K562 (cell line): ENCODE results near the gene MTX3. TPM values are rescaled to one million over a fixed set of nuclear protein-coding genes. Genes with fewer than 3 reads are reported as not detected.

Source experiments
- ATAC-seq: fragments of 200-7000 bp; cut with Tn5 transposase; 3 replicates; pipeline ENCODE4 v1.9.1; 2020; ENCODE audit warnings: moderate library complexity
- BruUV-seq: library from RNA; stranded (reverse); fragments of 400-500 nt; replicated peaks from 2 replicates; lab custom pipeline; 2021; lab: Mats Ljungman, UMichigan
- CTCF ChIA-PET: fragments of 300-600 bp; formaldehyde crosslinking; extraction: SDS; loops from one replicate; lab custom pipeline; 2021; ENCODE audit warnings: low intra/inter-chr PET ratio; lab: Yijun Ruan, JAX
- POLR2A ChIA-PET: fragments of 300-600, 350-650 bp; sonication (Branson Sonifier 250); formaldehyde crosslinking; extraction: SDS; loops from one replicate; lab custom pipeline; 2021; ENCODE audit warnings: antibody characterized with exemption, inconsistent platforms; lab: Yijun Ruan, JAX
- DNase-seq, 4 experiments: peaks; one replicate each; pipeline versions ENCODE4 v3.0.0 to v3.0.0-alpha.2; 2011 to 2018; ENCODE audit warnings: low spot score in 3 of 4, mixed read lengths in 3 of 4; ENCODE audit errors: extremely low read depth in 1 of 4
- FAIRE-seq: peaks from 2 replicates; lab custom pipeline; 2011; peaks lifted over from hg19 to GRCh38; lab: Jason Lieb, UNC
- H2AFZ ChIP-seq: 2 replicates; pipeline ENCODE4 v1.6.0; 2011; ENCODE audit warnings: low read depth, low read length, control low read depth, inconsistent platforms
- H3K27ac ChIP-seq: fragments of 200-600 bp; 3 replicates; pipeline ENCODE4 v1.8.0; 2011; ENCODE audit warnings: low read depth, mild to moderate bottlenecking, control low read depth, inconsistent platforms, low read length, moderate library complexity, mixed read lengths; ENCODE audit errors: extremely low read depth
- H3K27me3 ChIP-seq, 2 experiments: fragments of 300-600 bp in 1 of 2; 2 replicates in 1 of 2; 3 replicates in 1 of 2; pipeline versions ENCODE4 v1.6.0 to v1.8.0; 2011; ENCODE audit warnings: inconsistent platforms in 2 of 2, low read length in 2 of 2, mild to moderate bottlenecking in 1 of 2, mixed read lengths in 1 of 2, moderate library complexity in 1 of 2; ENCODE audit not compliant: control insufficient read depth in 2 of 2, insufficient read depth in 2 of 2
- H3K36me3 ChIP-seq: fragments of 300-600 bp; 3 replicates; pipeline ENCODE4 v1.8.0; 2011; ENCODE audit warnings: mild to moderate bottlenecking, low read length, inconsistent platforms; ENCODE audit not compliant: control insufficient read depth, insufficient read depth
- H3K4me1 ChIP-seq, 2 experiments: fragments of 200-600 bp in 1 of 2; replicated peaks in 1 of 2; 2 replicates in 1 of 2; 3 replicates in 1 of 2; pipeline versions ENCODE4 v1.5.1 to v1.8.0; 2011; ENCODE audit warnings: inconsistent platforms in 2 of 2, low read length in 2 of 2, mild to moderate bottlenecking in 1 of 2, mixed read lengths in 1 of 2, moderate library complexity in 1 of 2; ENCODE audit not compliant: control insufficient read depth in 2 of 2, insufficient read depth in 2 of 2
- H3K4me2 ChIP-seq: 2 replicates; pipeline ENCODE4 v1.6.1; 2011; ENCODE audit warnings: low read length, control low read depth, inconsistent platforms, mixed read lengths; ENCODE audit not compliant: insufficient read depth
- H3K4me3 ChIP-seq: fragments of 200-600 bp; sonication (generic), shearing (Covaris generic); 2 replicates; pipeline ENCODE4 v1.5.1; 2016; ENCODE audit warnings: control low read depth, inconsistent platforms
- H3K79me2 ChIP-seq: fragments of 200-600 bp; 3 replicates; pipeline ENCODE4 v1.8.0; 2011; ENCODE audit warnings: low read length, inconsistent platforms; ENCODE audit not compliant: control insufficient read depth, insufficient read depth
- H3K9ac ChIP-seq, 2 experiments: 2 replicates each; pipeline versions ENCODE4 v1.6.0 to v1.6.1; 2011; ENCODE audit warnings: low read depth in 2 of 2, low read length in 2 of 2, control low read depth in 1 of 2, inconsistent platforms in 1 of 2, mild to moderate bottlenecking in 1 of 2, mixed read lengths in 1 of 2; ENCODE audit not compliant: insufficient read depth in 1 of 2
- H3K9me1 ChIP-seq: one replicate; pipeline ENCODE4 v1.6.0; 2011; ENCODE audit warnings: inconsistent platforms, mild to moderate bottlenecking, low read length, moderate library complexity; ENCODE audit not compliant: control insufficient read depth, insufficient read depth
- H3K9me3 ChIP-seq: replicated peaks from 2 replicates; pipeline ENCODE4 v1.5.1; 2011; ENCODE audit warnings: low read depth, low read length, inconsistent platforms; ENCODE audit not compliant: control insufficient read depth, insufficient read depth
- H4K20me1 ChIP-seq: replicated peaks from 2 replicates; pipeline ENCODE4 v1.6.1; 2011; ENCODE audit warnings: low read length, inconsistent platforms, mixed read lengths; ENCODE audit not compliant: control insufficient read depth, insufficient read depth
- ATF7 ChIP-seq: fragments of 450-650 bp; IDR thresholded peaks from 2 replicates; pipeline ENCODE4 v1.7.1; 2014; ENCODE audit warnings: mild to moderate bottlenecking, moderate library complexity
- CEBPZ ChIP-seq: fragments of 150-350 bp; IDR thresholded peaks from 2 replicates; pipeline ENCODE4 v1.6.1; 2014; ENCODE audit warnings: low read depth, mild to moderate bottlenecking, low read length, borderline replicate concordance
- HNRNPL ChIP-seq: fragments of 200-400 bp; formaldehyde crosslinking; IDR thresholded peaks from 2 replicates; pipeline ENCODE4 v1.6.1; 2017; ENCODE audit warnings: low read depth, mild to moderate bottlenecking, low read length
- PRMT5 ChIP-seq: sonication (generic); formaldehyde crosslinking; IDR thresholded peaks from 2 replicates; pipeline ENCODE4 v1.5.0; 2020; ENCODE audit warnings: missing genetic modification reagents
- RBM22 ChIP-seq: fragments of 200-400 bp; formaldehyde crosslinking; IDR thresholded peaks from 2 replicates; pipeline ENCODE4 v1.6.1; 2018; ENCODE audit warnings: low read length, low read depth; ENCODE audit not compliant: poor library complexity, severe bottlenecking
- ZNF592 ChIP-seq: fragments of 450-650 bp; IDR thresholded peaks from 2 replicates; pipeline ENCODE4 v1.6.1; 2017; ENCODE audit warnings: antibody characterized with exemption, mild to moderate bottlenecking
- ZNF707 ChIP-seq: fragments of 250-450 bp; sonication (Bioruptor Pico); conservative IDR thresholded peaks from 2 replicates; pipeline ENCODE4 v1.8.0; 2022; ENCODE audit warnings: inconsistent platforms, mild to moderate bottlenecking, moderate library complexity
- whole genome bisulfite sequencing: fragments of 100-300 bp; shearing (Covaris generic); methylation state at CpG from one replicate; pipeline ENCODE4 v1.1.6; 2016; ENCODE audit warnings: low coverage, mixed read lengths; ENCODE audit not compliant: insufficient coverage; ENCODE audit errors: missing lambda C conversion rate; 5-methylcytosine and 5-hydroxymethylcytosine counted together
- in situ Hi-C: fragments of 300-500 bp; cut with MboI; formaldehyde crosslinking; loops from 4 replicates; pipeline ENCODE4 v1.15.0; 2018; ENCODE audit warnings: inconsistent platforms, mixed read lengths
- intact Hi-C: fragments of 100-400 bp; cut with micrococcal nuclease; formaldehyde crosslinking; loops from 2 replicates; pipeline ENCODE4 v1.14.2; 2022
- polyA plus RNA-seq, 8 experiments: library from polyadenylated mRNA; depleted of rRNA in 4 of 8; stranded (reverse) in 5 of 8; unstranded in 3 of 8; fragments of >200 nt; fragmentation: Nextera tagmentation in 2 of 8; fragmentation: Illumina TruSeq in 1 of 8; extraction: Ambion mirVana in 2 of 8; extraction: Trizol in 1 of 8; gene quantifications; 2 replicates each; pipeline versions ENCODE4 v1.2.1 to v1.2.3, GENCODE V29; 2011 to 2014; ENCODE audit warnings: inconsistent platforms in 1 of 8, missing spikeins in 1 of 8
- total RNA-seq, 7 experiments: library from RNA; depleted of rRNA in 6 of 7; stranded (reverse); fragments of >200 nt in 6 of 7; fragmentation: Illumina TruSeq in 2 of 7; extraction: Trizol in 2 of 7; gene quantifications; 2 replicates each; pipeline versions ENCODE4 v1.2.1 to v1.2.3, GENCODE V29; 2011 to 2021; ENCODE audit warnings: low replicate concordance in 1 of 7

MTX3 gene
- total and polyA plus RNA-seq, 9 of the 15 experiments (the other 6 are each of a cell fraction or from before 2014, with no cell fraction given): 0.04 to 0.36 (median 0.15) TPM; not detected in 1

- H2AFZ ChIP-seq: no peak overlapping the region
- no peak for FAIRE-seq
- no peak for ATAC-seq
- H3K27me3 ChIP-seq: peaks cover 0 to 11% of the 10 kb centered on the region in 2 experiments; a peak in 1 of 5 replicates
- no peak overlapping the region for H3K4me2 ChIP-seq
- no peak for TF ChIP-seq RBM22
- TF ChIP-seq HNRNPL: no peak
- no peak for TF ChIP-seq ZNF592
- no peak for TF ChIP-seq ATF7
- no peak for TF ChIP-seq CEBPZ
- no peak for TF ChIP-seq ZNF707
- no peak for TF ChIP-seq PRMT5 (CRISPR knock-in tag)
- intact Hi-C loops (no loop called here), in situ Hi-C loops (no loop called here)
- no peaks in the 10 kb centered on the region for H3K9me1 ChIP-seq
- no peaks in the 10 kb centered on the region for H3K36me3 ChIP-seq
- no peaks in the 10 kb centered on the region for H4K20me1 ChIP-seq
- BruUV-seq: no TSS peak
- 2% methylated on average over 3 of the region's 3 CpGs for WGBS
- POLR2A ChIA-PET: interaction anchor here (0.5 to 1.6 kb wide), 2 partner anchors 10 to 116 kb away, joined by 3 to 4 read pairs; no protein-coding TSS in a partner anchor
- no peaks in the 10 kb centered on the region for H3K4me1 ChIP-seq
- H3K27ac ChIP-seq: no peak overlapping the region
- CTCF ChIA-PET: no interaction called here
- no peak overlapping the region for H3K4me3 ChIP-seq
- no peak overlapping the region for H3K9ac ChIP-seq
- H3K79me2 ChIP-seq: no peaks in the 10 kb centered on the region
- DNase-seq: no peak
- no peaks in the 10 kb centered on the region for H3K9me3 ChIP-seq
These were observed 43.5 kb downstream of the MTX3 start for GRCh38 chr5:79947567-79947966.
